ENCODE results near the gene CD82.
A peak's percentile ranks its signal among the peaks of the same experiment; 100 is the strongest.

The CD82 gene

GRCh38 chr11:44626645-44627044 lies 61.2 kb downstream of the CD82 start:
- TF ChIP-seq CTCF (IDR thresholded peaks at IDR 0.05; ENCODE audit: insufficient read depth, low read depth, low read length, missing control alignments), result no peak
- H3K4me3 ChIP-seq (ENCODE audit: low read depth, low read length), result no peak overlapping the region
- DNase-seq (ENCODE audit: low read depth), result no peak

- H3K4me3 ChIP-seq (ENCODE audit: low read depth, low read length), result no peak overlapping the region
- TF ChIP-seq CTCF (IDR thresholded peaks at IDR 0.05; ENCODE audit: insufficient read depth, low read depth, low read length, missing control alignments), result no peak
- DNase-seq (ENCODE audit: low read depth), result no peak
Observed at GRCh38 chr11:44627165-44627789, 61.8 kb downstream of the CD82 start.

GRCh38 chr11:44627911-44628729 lies 62.7 kb downstream of the CD82 start:
- TF ChIP-seq CTCF (IDR thresholded peaks at IDR 0.05; ENCODE audit: insufficient read depth, low read depth, low read length, missing control alignments), result no peak
- DNase-seq (ENCODE audit: low read depth), result peak; percentile 73
- no peak overlapping the region for H3K4me3 ChIP-seq (ENCODE audit: low read depth, low read length)

GRCh38 chr11:44628730-44629700 lies 63.6 kb downstream of the CD82 start:
- H3K4me3 ChIP-seq (ENCODE audit: low read depth, low read length), result no peak overlapping the region
- no peak for DNase-seq (ENCODE audit: low read depth)
- TF ChIP-seq CTCF (IDR thresholded peaks at IDR 0.05; ENCODE audit: insufficient read depth, low read depth, low read length, missing control alignments), result no peak

- no peak for TF ChIP-seq CTCF (IDR thresholded peaks at IDR 0.05; ENCODE audit: insufficient read depth, low read depth, low read length, missing control alignments)
- H3K4me3 ChIP-seq (ENCODE audit: low read depth, low read length), result no peak overlapping the region
- no peak for DNase-seq (ENCODE audit: low read depth)
Observed at GRCh38 chr11:44629732-44630345, 64.4 kb downstream of the CD82 start.

- H3K4me3 ChIP-seq (ENCODE audit: low read depth, low read length), result no peak overlapping the region
- no peak for TF ChIP-seq CTCF (IDR thresholded peaks at IDR 0.05; ENCODE audit: insufficient read depth, low read depth, low read length, missing control alignments)
- DNase-seq (ENCODE audit: low read depth), result no peak
Observed at GRCh38 chr11:44630511-44631210, 65.2 kb downstream of the CD82 start.

Measured in GM12865 (cell line).